ENCODE data around the gene MIPOL1. TPM values are rescaled to one million over a fixed set of nuclear protein-coding genes. Genes with fewer than 3 reads are reported as not detected.
"Not testable (repeated sequence)": the region's sequence is repeated elsewhere in the genome, so short reads cannot be mapped to it uniquely, and the experiment has no call there.

Gene MIPOL1
- total and polyA plus RNA-seq, 2 of the 13 experiments (the other 11 are each of a cell fraction or from before 2014, with no cell fraction given), result 8.6 to 34.2 TPM

DNA sequence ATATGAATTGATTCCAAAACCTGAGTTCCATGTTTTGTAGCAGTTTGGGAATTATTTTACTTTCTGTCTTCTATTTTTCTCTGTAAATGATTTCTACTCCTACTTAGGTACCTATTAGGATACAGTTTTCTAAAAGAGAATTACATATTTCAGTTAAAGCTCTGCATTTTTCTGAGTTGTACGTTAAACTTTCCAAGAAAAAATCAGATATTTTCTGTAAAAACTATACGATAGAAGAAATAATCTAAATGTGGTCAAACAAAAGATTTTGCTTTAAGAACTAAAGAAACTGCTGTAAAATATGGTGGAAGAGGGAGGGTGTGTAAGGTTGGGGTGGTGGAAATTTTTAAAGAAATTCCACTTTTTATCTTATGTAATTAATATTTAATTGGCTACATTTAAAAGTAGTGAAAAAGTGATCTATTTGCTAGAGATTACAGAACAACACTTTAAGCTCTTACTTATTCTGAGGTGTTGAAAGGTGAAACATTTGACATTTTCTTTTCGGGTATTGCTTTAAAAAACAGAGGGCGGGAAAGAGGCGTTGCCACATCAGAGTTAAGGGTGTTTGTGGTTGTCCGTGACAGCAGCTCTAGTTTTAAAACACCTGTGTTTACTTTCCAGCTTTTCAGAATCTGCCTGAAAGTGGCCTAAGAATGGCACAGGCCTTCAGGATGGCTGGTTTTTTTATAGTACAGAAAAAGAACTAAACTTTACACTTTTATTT lies 187.3 kb downstream of the MIPOL1 start (continued):
- TF ChIP-seq, protein P1, sequence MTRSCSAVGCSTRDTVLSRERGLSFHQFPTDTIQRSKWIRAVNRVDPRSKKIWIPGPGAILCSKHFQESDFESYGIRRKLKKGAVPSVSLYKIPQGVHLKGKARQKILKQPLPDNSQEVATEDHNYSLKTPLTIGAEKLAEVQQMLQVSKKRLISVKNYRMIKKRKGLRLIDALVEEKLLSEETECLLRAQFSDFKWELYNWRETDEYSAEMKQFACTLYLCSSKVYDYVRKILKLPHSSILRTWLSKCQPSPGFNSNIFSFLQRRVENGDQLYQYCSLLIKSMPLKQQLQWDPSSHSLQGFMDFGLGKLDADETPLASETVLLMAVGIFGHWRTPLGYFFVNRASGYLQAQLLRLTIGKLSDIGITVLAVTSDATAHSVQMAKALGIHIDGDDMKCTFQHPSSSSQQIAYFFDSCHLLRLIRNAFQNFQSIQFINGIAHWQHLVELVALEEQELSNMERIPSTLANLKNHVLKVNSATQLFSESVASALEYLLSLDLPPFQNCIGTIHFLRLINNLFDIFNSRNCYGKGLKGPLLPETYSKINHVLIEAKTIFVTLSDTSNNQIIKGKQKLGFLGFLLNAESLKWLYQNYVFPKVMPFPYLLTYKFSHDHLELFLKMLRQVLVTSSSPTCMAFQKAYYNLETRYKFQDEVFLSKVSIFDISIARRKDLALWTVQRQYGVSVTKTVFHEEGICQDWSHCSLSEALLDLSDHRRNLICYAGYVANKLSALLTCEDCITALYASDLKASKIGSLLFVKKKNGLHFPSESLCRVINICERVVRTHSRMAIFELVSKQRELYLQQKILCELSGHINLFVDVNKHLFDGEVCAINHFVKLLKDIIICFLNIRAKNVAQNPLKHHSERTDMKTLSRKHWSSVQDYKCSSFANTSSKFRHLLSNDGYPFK (CRISPR knock-in tag; IDR thresholded peaks at IDR 0.05; ENCODE audit: borderline replicate concordance), result no peak
- peak; percentile 98 for TF ChIP-seq TFAP4 (IDR thresholded peaks at IDR 0.05; ENCODE audit: borderline replicate concordance, low read depth)

DNA sequence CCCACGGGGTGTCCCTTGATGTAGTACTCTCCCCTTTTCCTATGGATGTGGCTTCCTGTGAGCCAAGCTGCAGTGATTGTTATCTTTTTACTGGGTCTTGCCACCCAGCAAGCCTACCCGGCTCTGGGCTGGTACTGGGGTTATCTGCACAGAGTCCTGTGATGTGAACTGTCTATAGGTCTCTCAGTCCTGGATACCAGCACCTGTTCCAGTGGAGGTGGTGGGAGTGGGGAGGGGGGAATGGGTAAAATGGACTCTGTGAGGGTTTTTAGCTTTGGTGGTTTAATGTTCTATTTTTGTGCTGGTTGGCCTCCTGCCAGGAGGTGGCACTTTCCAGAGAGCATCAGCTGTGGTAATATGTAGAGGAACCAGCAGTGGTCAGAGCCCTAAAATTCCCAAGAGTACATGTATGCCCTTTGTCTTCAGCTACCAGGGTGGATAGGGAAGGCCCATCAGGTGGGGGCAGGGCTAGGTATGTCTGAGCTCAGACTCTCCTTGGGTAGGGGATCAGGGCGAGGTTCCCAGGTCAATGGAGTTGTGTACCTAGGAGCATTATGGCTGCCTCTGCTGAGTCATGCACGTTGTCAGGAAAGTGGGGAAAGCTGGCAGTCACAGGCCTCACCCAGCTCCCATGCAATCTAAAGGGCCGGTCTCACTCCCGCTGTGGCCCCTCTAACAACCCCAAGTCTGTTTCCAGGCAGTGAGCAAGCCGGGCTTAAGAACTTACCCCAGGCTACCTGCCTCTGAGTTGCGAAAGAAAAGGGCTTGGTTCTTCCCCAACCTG lies 199.6 kb downstream of the MIPOL1 start:
- POLR2A ChIA-PET; H3K4me2 ChIP-seq (ENCODE audit: low read depth, low read length); H2AFZ ChIP-seq (ENCODE audit: low read length); H3K27me3 ChIP-seq (ENCODE audit: control insufficient read depth in 1 of 2, insufficient read depth in 2 of 2, low read length in 2 of 2); intact Hi-C loops (cut with micrococcal nuclease; ENCODE audit: unreplicated experiment); FAIRE-seq; H3K9ac ChIP-seq (ENCODE audit: insufficient read depth, low read depth, low read length); CTCF ChIA-PET (ENCODE audit: low intra/inter-chr PET ratio, low total read pairs); H3K79me2 ChIP-seq (ENCODE audit: insufficient read depth, low read length); in situ Hi-C loops (cut with HindIII; ENCODE audit: extremely low pct_ligation_motif_present, low pct_unique_long_range_greater_than_20kb); DNase-seq (ENCODE audit: low spot score); H3K36me3 ChIP-seq (replicated peaks in 1 of 2; ENCODE audit: control insufficient read depth in 1 of 2, insufficient read depth in 2 of 2, low read length in 2 of 2); BruUV-seq (replicated peaks); H4K20me1 ChIP-seq (ENCODE audit: insufficient read depth, low read length); H3K4me3 ChIP-seq (replicated peaks in 1 of 3; ENCODE audit: insufficient read depth in 1 of 3, low read depth in 2 of 3, low read length in 3 of 3); H3K4me1 ChIP-seq (ENCODE audit: insufficient read depth, low read length); H3K27ac ChIP-seq (ENCODE audit: extremely low read length, insufficient read depth, low read length): not testable (repeated sequence)
- 90% methylated on average over 7 of the region's 8 CpGs for WGBS (ENCODE audit: low lambda C conversion rate)
- peaks cover 27% of the 10 kb centered on the region for H3K9me3 ChIP-seq (ENCODE audit: low read length)
- peak; percentile 35; the same call in 2 of the 3 replicates for ATAC-seq
- TF ChIP-seq HNRNPK (IDR thresholded peaks at IDR 0.05; ENCODE audit: low read depth, low read length, poor library complexity, severe bottlenecking) (peak; percentile 41), CEBPB (IDR thresholded peaks at IDR 0.05; ENCODE audit: borderline replicate concordance, low read depth, low read length) (0 out of 2 replicates have a peak, but pooled peaks have one; percentile 15), POGZ (CRISPR knock-in tag; IDR thresholded peaks at IDR 0.05) (peak; percentile 61; the same call in 1 of the 2 replicates), HOMEZ (CRISPR knock-in tag; IDR thresholded peaks at IDR 0.05; ENCODE audit: low read depth) (0 out of 2 replicates have a peak, but pooled peaks have one; percentile 60)
